ENCODE measurements around the gene CHN2.

DNA sequence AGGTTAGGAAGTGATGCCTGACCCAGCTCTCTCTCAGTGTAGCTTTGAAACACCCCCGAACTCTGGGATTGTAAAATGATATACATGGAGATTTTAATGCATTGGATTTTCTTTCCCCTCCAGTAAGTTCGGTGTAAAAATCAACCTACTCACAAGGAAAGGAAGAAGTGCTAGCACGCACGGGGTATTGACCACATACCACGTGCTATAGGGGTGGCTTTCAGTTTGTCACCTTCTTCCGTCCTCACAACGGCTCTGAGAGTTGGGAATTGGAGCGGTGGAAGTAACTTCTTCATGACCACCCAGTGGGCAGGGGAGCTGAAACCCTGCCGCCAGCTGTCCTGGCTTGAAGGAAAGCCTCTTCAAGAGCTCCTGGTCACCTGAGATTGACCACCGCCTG lies 219.6 kb downstream of the CHN2 start:
- TF ChIP-seq POLR2A (IDR thresholded peaks at IDR 0.05), result no peak
- TF ChIP-seq, protein P1, sequence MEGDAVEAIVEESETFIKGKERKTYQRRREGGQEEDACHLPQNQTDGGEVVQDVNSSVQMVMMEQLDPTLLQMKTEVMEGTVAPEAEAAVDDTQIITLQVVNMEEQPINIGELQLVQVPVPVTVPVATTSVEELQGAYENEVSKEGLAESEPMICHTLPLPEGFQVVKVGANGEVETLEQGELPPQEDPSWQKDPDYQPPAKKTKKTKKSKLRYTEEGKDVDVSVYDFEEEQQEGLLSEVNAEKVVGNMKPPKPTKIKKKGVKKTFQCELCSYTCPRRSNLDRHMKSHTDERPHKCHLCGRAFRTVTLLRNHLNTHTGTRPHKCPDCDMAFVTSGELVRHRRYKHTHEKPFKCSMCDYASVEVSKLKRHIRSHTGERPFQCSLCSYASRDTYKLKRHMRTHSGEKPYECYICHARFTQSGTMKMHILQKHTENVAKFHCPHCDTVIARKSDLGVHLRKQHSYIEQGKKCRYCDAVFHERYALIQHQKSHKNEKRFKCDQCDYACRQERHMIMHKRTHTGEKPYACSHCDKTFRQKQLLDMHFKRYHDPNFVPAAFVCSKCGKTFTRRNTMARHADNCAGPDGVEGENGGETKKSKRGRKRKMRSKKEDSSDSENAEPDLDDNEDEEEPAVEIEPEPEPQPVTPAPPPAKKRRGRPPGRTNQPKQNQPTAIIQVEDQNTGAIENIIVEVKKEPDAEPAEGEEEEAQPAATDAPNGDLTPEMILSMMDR (IDR thresholded peaks at IDR 0.05), result no peak

Data from prostate gland (tissue), 2 donors.